NCI-H460 (cell line): ENCODE results near the gene INF2. TPM values are rescaled to one million over a fixed set of nuclear protein-coding genes. Genes with fewer than 3 reads are reported as not detected.
A peak's percentile ranks its signal among the peaks of the same experiment; 100 is the strongest.
"Not testable (repeated sequence)": the region's sequence is repeated elsewhere in the genome, so short reads cannot be mapped to it uniquely, and the experiment has no call there.

Experiments used
- DNase-seq: peaks from one replicate; pipeline ENCODE4 v3.0.0-alpha.2; 2016; ENCODE audit warnings: low read depth; ENCODE audit errors: extremely low read depth
- total RNA-seq: library from RNA; depleted of rRNA; stranded (reverse); fragments of >200 nt; shearing (Covaris generic); gene quantifications from 2 replicates; pipeline ENCODE4 v1.2.3, GENCODE V29; 2014

INF2 gene
- total RNA-seq, 1 experiment from 2014 or later, result 61.3 TPM

DNA sequence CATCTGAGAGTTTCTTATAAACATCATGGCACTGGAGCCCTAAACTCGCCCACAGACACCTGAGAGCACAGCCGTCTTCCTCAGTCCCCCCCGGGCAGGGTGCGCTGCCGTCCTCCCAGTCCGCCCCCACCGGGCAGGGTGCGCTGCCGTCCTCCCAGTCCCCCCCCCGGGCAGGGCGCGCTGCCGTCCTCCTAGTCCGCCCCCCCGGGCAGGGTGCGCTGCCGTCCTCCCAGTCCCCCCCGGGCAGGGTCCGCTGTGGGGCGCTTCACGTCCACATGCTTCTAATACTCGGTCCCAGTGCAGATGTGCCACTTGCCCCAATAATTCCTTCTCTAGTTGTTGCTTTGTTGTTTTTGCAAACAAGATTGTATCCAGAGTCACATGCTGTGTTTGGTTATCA is 27.7 kb downstream of the INF2 start:
- DNase-seq, result no peak

DNA sequence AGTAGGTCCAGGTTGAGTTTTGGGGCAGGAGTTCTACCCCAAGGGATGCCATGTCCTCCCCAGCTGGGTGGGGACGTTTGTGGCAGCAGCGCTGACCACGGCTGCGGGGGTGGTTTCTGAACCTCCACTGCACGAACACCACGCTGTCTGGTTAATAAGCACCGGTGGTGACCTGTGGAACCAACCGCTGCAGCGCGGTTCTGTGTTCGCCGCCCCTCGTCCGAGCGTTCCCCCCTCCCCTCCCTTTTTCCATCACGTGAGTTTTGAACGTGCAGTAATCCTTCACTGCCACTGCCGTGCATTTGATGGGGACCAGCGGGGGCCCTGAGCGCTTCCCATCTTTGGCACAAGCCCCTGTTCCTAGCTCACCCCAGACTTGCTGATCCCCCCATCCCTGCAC is 28.2 kb downstream of the INF2 start:
- DNase-seq, result no peak

DNA sequence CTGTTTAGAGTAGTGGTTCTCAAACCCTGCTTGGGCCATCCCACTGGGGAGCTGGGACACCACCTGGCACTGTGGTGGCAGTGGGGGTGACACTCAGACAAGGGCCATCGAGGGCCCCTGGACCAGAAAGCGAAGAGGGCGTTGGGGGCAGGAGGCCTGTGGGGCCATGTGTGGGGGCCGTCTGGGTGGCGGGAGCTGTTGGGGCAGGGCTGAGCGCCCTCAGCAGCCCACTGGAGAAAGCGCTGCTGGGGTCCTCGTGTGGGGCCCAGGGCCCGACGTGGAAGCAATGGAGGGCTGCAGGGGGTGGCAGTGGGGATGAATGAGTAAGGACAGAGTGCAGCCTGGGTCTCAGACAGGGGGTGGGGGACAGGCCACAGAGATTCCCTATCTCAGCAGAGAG is 28.7 kb downstream of the INF2 start:
- no peak for DNase-seq

DNA sequence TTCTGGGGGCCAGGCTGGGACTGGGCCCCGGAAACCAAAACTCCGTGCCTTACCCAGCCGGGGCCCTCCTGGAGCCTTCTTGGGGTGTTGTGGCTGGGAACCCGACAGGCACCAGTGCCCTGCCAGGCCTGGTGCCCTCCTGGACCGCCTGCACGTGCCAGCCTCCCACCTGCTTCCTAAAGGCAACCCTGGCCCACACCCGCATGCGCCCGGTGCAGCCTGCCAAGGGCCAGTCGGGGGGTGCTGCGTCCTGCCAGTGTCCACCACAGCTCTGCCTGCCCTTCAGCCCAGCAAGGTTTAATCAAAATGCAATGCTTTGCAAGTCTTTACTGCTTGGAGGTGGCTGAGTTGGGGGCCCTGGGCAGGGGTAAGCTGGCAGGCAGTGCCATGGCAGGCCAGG is 29.5 kb downstream of the INF2 start:
- DNase-seq, result no peak

DNA sequence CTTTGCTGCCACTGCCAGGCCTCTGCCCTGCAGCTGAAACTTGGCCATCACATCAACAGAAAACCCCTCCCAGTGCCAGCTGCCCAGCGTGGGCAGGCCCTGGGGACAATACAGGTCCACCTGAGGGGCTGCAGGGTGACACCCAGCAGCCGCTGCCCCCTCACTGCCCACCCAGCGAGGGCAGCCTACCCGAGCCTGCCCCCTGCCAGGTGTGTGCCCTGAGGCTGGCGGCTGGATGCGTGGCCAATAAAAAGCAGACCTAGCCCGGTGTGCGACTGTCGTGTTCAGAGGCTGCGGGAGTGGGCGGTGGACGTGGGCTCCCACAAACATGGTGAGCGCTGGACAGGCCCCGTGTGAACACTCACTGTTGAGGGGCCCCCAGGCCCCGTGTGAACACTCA is 29.9 kb downstream of the INF2 start:
- no peak for DNase-seq

DNA sequence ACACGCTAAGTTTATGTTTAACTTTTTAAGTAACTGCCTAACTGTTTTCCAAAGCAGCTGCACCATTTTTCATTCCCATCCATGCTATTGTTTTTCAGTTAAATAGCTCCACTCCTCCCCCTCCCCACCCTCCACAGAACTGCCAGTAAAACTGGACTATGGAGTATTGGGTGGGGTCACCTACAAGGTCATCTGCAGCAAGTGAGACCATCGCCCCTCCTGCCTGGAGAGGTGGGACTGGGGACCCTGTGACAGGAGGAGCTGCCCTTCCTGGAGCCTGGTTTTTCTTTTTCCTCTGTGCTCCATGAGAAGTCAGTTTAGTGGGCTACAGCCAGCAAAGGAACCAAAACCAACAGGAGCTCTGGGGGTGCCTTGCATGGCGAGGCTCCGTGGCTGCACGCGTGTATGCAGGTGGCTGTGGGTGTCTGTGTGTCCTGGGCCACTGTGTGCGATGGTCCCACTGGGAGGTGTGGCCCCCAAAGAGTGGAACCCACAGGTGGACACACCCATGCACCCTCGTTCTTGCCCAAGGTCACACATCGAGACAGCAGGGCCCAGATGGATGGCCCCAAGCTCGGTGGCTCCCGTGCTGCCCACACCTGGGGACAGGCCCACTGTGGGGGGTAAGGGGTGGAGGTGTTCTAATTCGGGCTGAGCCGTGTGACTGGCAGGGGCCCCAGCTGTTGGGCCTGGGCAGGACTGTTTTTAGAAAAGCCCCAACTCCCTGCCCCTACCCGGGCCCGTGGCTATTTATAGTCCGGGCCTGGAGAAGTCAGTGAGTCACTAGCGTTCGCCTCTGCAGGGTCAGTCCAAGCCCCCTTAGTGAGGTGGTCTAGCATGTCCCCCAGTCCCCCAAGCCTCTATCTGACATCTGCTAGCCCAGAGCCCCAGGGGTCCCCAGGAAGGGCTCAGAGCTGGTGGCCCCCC is 32.4 kb downstream of the INF2 start:
- no peak for DNase-seq

DNA sequence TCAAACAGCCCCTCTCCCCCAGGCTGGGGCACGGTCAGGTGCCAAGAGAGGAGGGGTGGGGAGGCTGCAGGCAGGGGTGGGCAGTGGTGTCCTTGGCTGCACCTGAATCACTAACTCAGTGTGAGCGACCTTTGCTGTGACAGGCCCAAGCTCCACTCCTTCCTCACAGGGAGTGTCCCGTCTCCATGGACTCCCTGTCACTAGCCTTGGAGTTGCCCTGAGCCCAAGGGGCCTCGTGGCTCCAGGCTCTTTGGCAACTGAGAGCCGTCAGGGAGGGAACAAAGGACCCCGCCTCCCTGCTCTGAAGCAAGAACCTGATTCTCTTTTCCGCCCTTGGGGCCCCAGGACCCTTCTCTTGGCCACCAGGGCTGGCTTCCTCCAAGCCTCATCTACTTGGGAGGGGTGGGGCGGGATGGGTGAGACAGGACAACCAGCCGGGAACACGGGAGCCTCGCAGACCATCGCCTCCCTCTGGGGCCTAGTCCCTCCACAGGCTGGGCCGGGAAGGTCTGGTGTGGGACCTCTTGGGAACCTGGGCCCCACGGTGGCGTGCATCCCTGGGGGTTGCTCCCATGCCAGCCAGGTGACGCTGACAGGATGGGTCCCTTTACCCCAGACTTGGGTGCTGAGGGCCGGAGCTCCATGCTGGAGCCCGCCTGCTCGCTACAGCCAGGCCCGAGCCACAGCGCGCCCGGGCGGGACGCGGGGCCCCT is 33.7 kb downstream of the INF2 start:
- no peak for DNase-seq

DNA sequence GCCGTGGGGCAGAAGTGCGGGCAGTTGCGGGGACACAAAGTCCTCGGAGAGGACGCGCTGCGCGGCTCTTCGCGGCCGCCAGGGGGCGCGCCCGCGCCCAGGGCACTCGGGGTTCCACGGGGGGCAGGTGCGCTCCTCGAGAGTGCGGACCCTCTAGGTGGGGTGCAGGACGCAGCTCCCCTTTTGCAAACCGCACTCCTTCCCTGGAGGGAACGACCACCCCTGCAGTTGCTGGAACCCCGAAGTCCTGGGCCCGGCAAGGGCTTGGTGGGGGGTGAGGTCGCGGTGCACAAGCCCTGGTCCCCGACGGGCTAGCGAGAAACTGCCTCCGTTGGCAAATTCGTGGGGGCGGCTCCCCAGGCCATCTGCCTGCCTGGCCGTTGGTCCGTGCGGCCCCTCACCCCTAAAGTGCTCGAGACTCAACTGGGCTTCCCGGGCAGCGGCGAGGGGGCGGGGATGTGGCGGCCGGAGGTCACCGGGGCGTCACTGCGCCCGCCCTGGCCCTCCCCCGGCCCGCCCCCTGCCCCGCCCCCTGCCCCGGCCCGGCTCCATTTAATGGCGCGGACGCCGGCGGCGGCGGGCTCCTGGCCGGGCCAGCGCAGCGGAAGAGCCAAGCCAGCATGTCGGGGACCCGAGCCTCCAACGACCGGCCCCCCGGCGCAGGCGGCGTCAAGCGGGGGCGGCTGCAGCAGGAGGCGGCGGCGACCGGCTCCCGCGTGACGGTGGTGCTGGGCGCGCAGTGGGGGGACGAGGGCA is 34.4 kb downstream of the INF2 start, which contains the start of gene ADSS1:
TSS of gene ADSS1 (plus strand) at position 579 of the 756 bp plus-strand sequence. CDS start at position 621, 42 bp downstream.
- DNase-seq, result peak; percentile 52

DNA sequence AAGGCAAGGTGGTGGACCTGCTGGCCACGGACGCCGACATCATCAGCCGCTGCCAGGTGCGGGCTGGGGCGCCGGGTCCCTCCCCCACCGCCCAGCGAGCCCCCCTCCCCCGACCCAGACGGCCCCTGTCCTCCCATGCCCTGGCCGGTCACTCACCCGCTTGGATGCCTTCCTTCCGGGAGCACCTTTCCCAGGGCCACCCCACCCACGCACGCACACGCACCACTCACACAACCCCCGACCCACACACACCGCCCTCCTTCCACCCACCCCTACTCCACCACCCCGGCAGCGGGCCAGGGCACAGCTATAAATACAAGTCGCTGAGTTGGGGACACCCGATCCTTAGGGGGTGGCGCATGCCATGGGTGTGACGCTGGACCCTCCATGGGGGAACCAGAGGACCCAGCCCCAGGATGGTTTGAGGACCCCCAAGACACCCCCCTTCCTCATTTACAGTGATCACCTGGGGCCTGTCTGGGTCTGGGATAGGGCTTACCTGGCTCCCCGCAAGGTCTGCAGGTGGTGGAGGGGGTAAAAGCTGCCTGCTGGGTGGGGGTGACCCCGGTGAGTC is 35.1 kb downstream of the INF2 start:
- DNase-seq, result no peak

DNA sequence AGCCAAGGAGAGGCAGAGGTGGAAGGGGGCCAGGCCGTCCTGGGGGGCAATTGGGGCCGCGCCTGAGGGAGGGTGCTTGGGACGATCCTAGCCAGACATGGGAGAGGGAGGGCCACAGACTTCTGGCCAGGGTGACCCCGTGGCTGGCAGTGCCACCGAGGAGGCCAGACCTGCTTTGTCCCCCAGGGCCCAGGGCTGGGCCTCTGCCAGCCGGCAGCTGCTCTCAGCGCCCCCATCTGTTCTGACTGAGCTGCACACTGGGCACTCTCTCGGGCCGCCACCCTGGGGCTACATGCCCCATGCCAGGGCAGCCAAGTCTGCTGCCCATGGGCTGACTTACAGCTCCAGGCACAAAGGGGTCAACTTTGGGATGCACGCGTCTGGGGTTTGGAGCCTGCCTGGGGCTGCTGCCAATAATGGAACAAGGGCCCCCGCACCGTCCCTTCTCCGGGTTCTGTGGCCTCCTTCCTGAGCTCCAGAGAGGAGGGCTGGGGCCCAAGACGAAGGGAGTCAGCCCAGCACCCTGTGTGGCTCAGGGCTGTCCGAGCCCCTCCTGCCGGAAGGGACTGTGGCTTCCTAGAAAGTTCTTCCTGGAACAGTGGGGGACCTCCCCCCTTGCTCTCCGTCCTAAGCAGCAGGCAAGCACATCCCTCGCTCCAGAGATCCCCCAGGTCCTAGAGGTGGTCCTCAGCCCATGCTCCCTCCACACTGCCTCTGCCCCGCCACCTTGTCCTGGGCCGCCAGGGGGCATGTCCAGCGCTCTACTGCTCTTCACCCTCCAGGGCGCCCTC is 35.8 kb downstream of the INF2 start:
- peak; percentile 49 for DNase-seq

DNA sequence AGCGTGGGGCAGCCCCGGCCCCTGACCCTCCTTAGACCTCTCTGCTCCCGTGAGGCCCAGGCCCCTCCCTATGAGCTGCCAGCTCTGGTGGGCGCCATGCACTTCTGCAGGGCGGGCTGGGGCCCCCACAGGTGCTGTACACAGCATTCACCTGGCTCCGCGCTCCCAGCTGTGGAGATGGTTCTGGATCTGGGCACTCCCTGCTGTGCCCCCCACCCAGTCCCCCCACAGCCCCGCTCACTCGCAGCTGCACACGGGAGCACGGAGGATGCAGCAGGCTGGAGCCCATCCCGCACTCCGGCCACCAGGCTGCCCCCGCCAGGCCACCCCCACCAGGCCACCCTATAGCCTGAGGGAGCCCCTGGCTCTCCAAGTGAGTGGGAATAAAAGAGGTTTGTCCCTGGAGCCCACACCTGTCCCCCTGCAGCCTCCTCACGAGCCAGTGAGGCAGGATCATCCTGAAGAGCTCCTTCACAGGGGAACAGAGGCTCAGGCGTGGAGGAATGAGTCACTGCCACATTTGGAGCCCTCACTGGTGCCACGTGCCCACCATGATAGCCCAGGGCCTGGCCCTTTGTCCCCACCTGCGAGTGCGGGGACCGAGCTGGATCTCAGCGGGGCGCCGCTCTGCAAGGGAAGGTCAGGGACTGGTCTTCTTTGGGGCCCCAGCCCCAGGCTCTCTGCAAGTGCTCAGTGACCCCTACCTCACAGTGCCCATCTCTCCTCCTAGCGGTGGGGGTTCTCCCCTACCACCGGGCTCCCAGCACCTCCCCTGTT is 36.5 kb downstream of the INF2 start:
- DNase-seq, result no peak

DNA sequence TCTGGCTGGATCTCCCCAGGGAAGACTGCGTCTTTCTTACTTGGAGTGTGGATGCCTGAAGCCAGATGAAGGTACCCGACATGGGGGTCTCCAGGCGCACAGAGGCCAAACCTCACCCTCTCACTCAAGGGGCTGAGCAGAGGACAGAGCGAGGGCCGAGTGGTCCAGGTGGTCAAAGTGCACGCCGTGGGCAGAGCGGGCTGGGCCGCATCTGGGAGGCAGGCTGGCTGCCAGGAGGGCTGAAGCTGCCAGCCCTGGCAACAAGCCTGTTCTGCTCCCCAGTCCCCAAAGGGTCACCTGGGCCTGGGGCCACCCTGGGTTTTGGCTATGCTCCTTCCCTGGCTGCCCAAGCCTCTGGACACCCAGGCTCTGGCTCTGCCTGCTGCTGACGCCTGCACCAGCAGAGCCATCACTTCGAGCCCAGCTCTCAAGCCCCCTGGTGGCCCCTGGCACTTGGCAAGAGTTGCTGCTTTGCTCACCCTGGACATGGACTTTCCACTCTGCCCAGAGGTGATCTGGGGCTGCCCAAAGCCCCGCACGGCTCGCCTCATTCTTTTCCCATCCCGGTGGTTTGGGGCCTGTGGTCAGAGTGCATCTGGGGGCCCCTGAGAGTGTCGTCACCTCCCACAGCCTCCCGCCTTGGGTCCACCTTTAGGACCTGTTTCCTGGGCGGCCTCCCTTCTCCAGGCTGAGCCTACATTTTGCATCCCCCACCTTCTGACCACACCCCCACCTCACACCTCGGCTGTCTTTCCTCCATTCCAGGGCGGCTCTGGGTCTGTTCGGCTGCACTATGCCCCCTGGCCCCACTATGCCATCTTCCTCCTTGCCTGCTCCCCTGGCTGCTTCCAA is 37.4 kb downstream of the INF2 start:
- DNase-seq, result no peak

DNA sequence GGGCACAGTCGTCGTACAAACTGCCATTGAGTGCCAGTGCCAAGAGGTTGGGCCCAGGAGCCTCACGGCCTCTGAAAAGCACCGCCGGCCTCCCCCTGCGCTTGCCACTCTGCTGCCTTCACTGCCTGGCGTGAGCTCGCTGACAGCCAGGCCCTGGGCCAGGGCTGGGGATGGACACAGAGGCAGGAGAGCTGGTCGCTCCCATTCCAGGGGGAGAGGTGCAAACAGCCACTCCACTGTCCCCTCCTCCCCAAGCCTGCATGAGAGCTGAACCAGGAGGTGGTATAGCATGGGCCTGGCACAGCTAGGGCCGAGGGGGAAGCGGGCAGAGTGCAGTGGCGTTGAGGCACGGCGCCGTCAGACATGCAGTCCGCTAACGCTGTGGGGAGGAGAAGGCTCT is 39.2 kb downstream of the INF2 start:
- DNase-seq, result no peak

DNA sequence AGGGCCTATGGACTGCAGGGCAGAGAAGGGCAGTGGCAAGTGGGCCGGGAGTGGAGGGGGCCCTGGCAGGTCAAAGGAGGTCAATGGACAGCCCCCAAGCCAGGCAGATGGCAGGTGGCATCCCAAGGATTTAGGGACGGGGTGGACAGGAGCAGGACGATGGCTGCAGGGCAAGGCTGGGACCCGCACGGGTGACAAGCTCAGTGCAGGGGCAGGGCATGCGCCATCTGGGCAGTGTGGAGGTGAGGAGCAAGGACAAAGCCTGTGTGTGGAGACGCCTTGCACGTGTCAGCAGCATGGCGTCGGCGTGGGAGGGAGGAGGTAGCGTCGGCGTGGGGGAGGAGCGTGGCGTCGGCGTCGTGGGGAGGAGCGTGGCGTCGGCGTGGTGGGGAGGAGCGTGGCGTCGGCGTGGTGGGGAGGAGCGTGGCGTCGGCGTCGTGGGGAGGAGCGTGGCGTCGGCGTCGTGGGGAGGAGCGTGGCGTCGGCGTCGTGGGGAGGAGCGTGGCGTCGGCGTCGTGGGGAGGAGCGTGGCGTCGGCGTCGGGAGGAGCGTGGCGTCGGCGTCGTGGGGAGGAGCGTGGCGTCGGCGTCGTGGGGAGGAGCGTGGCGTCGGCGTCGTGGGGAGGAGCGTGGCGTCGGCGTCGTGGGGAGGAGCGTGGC is 39.9 kb downstream of the INF2 start:
- not testable (repeated sequence) for DNase-seq

DNA sequence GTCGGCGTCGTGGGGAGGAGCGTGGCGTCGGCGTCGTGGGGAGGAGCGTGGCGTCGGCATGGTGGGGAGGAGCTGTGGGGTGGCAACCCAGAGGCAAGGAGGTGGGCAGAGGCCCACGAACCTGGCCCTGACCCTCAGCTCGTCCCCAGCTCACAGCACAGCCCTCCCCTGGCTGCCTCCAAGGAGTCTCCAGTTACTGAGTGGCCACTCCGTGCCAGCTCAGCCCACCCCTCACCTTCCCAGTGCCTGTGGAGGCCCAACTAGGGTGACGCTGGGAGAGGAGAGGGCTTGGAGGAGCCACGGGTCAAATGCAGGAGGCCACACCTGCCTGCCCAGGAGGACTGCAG is 40.4 kb downstream of the INF2 start:
- no peak for DNase-seq

DNA sequence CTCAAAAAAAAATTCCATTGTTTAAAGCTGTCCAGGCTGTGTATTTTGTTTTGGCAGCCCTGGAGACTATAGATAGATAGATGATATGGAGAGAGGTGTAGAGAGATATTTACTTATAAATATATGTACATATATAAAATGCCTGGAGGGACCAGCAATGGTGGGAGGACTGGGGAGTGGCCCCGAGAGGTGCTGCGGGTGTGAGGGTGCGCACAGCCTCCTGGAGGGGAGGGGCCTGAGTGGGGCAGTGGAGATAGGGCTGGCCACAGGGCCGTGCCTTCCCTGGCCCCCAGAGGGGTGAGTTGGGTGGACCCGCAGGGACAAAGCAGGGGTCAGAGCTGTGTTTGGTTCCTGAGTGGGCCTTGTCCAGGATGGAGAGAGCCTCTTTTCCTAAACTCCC is 41.1 kb downstream of the INF2 start:
- DNase-seq, result no peak

DNA sequence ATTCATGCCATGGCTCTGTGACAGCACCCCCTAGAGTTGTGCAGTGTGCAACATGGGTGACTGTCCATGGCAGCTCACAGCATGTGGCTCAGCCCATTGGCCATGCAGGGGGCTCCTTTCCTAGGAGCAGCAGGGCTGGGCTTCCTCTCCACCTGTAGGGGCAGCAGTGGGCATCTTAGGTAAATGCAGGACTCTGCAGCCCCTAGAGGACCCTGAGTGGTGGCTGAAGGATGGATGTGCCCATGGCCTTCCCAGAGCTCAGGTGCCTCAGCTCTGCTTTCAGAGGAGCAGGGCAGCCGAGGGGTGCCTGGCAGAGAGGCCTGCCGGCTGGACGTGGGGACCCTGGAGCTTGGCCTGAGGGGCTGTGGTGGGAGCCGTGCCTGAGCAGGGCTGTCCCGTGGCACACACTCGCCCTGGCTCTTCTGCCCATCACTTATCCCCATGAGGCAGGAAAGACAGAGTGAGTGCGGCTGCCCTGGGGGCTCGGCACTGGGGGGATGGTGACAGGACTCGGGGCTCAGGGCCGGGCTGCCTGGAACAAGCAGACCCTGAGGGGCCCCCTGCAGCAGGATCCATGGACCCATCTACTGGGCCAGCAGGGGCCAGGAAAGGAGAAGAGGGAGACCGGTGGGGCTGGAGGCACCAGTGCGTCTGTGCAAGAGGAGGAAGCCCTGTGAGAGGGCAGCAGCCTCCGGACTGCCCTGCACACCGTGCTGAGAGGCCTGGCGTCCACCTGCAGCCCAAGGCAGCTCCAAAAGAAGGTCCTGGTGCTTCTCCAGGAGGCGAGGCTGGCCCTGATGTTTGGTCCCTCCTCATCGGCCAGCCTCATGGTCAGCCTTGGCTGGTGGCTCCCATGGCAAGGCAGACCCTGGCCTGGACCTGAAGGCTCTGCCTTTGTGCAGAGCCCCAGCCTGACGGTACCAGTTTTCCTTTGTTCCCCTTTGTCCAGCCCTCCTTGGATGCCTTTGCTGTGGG is 42.2 kb downstream of the INF2 start:
- DNase-seq, result no peak
